GM10847 (cell line): ENCODE measurements around the gene TRAPPC8.

Experiments used
- POLR2A ChIP-seq: IDR thresholded peaks from 2 replicates; pipeline ENCODE4 v1.6.1; 2011; ENCODE audit not compliant: insufficient read length; ENCODE audit errors: extremely low read depth

The TRAPPC8 gene

DNA sequence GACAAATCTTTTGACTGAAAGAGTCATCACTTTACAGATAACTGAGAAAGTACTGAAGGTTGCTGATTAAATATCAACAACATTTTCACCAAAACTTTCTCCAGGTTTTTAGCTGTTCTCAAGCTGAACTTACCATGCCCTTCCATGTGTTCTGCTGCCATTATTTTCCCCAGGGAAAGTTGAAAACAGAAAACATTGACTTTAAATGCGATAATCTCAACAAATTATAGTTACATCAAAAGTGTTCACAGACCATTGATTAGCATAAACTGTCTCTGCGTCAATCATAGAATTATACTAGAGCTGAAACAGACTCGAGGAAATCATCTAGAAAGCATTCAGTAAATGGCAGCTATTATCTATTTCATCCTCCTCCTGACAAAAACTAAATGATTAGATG lies 51.4 kb downstream of the TRAPPC8 start:
- TF ChIP-seq POLR2A, result no peak

DNA sequence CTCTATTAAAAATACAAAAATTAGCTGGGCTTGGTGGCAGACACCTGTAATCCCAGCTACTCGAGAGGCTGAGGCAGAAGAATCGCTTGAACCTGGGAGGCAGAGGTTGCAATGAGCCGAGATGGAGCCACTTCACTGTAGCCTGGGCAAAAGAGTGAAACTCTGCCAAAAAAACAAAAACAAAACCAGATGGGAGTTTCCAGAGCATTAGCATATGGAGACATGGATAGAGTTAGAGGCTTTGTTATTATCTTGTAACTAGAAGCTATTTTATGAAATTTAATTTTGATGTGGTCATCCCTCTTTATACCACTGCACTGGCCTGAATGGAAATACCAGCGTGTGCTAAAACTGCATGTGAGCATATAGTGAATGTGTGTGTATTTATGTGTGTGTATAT lies 58.9 kb downstream of the TRAPPC8 start:
- TF ChIP-seq POLR2A, result no peak

DNA sequence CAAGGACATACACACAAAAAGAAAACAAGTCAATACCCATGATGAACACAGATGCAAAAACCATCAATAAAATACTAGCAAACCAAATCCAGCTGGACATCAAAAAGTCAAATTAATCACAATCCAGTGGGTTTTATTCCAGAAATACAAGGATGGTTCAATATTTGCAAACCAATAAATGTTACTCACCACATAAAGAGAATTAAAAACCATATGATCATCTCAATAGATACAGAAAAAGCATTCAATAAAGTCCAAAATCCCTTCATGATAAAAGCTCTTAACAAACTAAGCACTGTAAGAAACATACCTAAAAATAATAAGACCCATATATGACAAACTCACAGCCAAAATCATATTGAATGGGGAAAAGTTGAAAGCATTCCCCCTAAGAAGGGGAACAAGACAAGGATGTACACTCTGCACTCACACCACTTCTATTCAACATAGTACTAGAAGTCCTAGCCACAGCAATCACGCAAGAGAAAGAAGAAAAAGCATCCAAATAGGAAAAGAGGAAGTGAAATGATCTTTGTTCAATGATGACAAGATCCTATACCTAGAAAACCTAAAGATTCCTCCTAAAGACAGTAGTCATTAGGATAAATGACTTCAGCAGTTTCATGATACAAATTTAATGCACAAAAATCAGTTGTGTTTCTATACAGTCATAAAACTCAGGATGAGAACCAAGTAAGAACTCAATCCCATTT lies 62.6 kb downstream of the TRAPPC8 start:
- no peak for TF ChIP-seq POLR2A

DNA sequence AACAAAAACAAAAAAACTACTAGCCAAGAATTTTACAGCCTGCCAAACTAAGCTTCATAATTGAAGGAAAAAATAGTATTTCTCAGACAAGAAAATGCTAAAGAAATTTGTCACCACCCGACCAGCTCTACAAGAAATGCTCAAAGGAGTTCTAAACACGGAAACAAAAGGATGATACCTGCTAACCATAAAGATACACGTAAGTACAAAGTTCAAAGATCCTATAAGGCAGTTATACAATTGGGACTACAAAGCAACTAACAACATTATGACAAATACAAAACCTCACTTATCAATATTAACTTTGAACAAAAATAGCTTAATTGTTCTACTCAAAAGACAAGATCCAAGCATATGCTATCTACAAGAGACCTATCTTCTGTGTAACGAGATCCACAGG lies 64.6 kb downstream of the TRAPPC8 start:
- no peak for TF ChIP-seq POLR2A

DNA sequence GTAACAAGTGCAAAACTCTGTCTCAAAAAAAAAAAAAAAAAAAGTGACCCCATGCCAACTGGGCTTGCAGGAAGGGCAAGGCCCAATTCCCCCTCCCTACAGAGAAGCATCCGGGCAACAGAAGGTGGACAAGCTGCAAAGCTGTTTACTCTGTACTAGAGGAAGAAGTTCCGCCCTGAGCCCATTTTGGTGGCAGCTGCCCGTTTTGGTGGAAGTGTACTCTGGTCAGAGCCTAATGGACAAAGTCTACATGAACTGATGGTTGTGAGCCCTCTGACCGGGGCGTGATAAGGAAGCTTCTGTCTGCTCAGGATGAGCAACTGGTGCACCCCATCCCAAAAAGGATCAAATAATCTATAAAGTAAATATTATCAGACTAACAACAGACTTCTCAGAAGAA lies 65.0 kb downstream of the TRAPPC8 start:
- no peak for TF ChIP-seq POLR2A

DNA sequence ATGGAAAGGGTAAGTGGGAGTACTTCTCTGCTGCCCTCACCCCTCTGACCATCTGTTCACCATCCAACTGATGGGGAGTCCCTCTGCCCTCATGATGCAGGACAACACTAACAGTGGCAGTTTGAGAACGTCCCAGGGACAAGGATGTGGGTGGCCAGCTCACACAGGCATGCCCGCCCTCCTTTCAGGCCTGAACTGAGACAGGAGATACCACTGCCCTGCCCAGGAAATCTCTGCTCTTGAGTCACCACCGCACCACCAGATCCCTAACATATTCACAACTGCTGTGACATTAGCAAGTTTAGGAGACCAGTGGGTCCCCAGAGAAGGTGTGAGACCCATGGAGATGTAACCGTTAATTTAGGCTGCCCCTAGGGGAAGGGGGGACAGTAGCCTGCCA lies 66.2 kb downstream of the TRAPPC8 start:
- TF ChIP-seq POLR2A, result no peak

DNA sequence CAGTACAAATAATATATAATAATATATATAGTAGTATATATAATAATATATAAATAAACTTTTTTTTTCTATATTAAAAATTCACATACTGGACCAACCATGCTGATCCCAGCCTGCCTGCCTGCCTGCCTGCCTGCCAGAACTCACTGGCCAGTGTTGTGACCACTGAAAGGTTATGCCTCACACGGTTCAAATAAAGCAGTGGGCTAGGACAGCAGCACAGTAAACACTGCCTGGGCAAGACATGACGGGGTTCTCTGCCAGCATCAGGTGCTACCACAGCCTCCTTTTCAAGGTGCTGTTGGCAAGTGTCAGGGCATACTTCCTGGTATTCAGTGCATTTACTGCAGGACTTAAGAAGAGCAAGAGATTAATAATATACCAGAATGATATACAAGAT lies 67.6 kb downstream of the TRAPPC8 start:
- no peak for TF ChIP-seq POLR2A

DNA sequence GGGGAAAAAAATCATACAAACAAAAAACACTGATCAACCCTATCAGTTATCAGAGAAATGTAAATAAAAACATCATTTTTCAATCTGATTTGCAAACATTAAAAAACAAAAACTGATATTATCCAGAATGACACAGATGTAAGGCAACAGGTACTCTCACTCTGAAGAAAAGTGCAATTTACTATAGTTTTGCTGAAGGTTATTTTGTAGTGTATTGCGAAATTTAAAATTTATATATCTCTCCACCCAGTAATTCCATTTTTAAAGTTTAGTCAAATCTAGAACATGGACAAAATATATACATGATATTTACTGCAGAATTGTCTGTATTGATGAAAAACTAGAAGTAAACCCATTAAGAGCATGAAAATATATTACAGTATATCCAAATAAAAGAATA lies 79.8 kb downstream of the TRAPPC8 start:
- TF ChIP-seq POLR2A, result no peak

DNA sequence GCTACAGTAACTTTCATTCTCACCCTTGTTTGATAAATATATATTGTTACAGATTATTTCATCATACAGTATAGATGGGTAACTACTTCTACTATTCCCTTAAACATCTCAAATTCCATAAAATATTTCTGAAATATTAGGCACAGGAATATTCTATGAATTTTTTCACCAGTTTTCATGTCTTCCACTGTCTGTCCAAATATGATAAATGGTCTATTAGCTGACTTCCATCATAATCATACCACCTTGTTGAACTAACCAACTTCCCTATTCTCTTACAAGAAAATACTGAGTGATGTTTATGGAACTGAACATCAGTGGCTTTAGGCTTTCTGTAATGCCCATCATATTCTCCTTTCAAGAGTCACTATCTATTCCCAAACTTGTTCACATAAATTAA lies 82.4 kb downstream of the TRAPPC8 start:
- TF ChIP-seq POLR2A, result no peak

DNA sequence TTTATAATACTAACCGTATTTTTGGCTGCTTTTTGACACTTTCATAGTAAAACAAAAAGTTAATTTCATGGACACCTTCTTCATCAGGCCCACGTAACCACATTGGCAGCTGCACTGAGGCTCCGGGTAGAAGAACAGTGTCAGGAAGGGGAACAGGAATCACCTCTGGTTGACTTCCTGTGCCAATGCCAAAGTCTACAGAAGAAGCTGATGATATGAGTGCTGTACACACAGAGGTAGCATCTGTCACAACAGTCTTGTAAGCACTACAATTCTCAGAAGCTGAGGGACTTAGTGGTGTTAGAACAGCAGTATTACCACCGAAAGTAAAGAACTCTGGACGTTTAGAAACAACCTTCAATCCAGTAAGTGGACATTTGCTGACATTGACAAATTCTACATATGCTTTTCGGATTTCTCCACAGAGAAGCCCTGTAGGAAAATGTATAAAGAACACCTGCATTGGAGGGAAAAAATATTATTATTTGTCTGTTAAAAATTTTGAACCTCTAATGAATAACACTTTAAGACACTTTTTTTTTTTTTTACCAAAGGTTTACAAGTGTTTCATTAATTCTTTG lies 85.3 kb downstream of the TRAPPC8 start:
- TF ChIP-seq POLR2A, result no peak

DNA sequence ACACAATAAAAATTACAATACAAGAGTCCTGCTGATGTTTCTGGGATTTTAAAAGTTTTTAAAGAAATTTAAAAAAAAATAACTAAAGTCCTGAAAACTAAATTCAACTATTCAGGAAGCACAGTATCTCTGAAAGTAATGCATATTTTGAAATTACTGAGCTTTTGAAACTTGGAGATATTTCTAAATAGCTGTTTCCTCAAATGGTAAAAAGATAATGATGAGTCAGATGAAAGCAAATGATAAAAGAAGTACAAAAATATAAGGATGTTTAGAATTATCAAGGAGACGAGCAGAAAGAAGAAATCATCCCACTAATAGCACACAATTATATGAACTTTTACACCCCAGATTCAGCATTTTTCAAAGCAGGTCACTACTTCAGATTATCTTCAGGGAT lies 92.1 kb downstream of the TRAPPC8 start:
- TF ChIP-seq POLR2A, result no peak

DNA sequence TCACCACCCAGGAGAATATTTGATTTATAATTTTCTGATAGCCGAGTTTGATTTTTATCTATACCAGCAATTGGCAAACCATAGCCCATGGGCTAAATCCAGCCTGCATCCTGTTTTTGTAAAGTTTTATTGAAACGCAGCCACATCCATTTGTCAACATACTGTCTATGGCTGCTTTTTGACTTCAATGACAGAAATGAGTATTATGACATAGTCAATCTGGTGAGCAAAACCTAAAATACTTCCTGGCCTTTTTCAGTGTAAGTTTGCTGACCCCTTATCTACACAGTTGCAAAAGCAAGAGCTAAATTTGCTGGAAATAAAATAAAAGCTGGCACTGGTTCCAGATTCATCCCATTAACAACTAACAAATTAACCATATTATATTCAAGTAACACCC lies 102.4 kb downstream of the TRAPPC8 start:
- TF ChIP-seq POLR2A, result no peak

DNA sequence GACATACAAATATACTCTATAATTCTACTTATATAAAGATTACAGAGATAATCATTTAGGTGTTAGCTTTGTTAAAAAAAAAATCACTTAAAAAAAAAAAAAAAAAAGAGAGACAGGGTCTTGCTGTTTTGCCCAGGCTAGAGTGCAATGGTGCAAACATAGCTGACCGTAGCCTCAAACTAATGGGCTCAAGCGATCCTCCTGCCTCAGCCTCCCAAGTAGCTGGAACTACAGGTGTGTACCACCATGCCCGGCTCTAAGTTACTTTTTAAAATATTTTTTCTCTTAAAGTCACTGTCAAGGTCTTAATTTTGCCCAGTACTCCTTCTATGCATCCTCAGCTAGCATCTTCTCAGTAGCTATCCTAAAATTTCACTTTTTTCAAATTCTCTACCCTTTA lies 105.0 kb downstream of the TRAPPC8 start:
- TF ChIP-seq POLR2A, result no peak

DNA sequence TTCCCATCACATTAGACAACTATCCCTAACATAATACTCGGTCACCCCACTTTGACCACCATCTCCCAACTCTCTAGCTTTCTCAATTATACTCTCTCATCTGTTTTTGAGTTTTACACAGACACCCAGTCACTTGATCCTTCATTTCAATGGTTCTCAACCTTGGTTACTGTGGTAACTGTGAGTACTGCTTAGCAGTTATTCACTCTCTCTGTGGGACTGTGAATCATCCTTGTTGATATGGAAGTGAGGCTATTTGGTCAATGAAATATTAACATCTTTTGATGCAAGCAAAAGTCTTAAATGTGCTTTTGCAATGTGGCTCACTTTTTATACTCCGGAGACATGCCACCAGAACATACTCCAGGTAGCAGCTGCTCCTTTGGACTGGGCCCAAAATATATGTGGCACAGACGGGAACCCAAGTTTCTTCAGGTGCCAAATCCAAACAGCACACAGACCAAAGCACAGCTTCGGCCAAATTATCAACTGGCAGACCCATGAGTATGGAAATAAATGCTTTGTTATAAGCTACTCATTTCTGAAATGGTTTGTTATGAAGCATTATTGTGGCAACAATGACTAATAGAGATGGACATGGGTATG lies 107.3 kb downstream of the TRAPPC8 start:
- no peak for TF ChIP-seq POLR2A

DNA sequence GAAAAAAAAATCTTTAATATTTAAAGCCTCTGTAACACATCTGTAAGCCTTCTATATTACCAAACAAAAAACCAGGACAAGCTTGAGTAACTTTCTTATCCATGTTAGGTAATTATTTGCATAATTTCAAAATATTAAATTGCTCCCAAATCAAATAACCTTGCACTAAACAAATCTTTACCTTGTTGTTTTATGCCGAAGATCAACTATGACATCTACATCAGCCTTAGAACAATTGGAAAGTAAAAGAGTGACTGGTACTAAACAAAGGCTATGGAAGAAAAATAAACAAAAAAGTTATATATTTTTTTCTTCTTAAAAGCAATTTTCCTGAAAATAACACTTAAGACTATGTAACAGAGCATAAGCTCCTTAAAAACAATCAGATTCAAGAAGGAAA lies 111.0 kb downstream of the TRAPPC8 start:
- TF ChIP-seq POLR2A, result no peak

DNA sequence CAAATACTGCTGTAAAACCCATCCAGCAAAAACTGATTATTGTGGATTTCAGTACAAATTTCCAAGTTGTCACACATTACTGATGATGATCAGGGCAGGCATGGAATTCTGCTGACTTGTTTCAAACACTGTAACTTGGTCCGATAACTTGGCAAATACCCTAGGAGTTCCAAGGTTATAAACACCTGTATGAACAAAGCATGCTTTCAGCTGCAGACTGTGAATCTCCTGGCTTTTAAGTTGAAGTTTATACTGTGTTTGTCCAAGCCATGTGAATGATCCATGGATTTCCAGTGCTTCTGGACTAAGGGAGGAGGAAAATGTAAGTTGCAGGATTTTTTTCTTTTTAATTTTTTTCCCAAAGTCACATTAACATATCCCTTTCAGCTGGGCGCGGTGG lies 112.2 kb downstream of the TRAPPC8 start:
- TF ChIP-seq POLR2A, result no peak

DNA sequence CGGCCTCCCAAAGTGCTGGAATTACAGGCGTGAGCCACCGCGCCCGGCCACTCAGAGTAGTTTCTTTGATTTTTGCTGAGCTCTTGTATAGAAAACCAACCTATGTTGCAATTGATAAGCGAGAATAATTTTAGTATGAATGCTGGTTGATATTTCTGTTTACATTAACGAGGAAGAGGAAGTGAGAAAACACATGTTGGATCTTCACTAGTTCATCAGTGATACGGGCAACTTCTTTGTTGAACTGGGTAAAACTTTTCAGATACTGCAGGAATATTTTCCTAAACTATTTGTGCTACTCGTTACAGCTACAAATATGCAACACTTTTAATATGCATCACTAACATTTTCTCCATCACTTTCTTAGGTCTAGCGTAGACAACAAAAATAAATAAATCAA lies 114.3 kb downstream of the TRAPPC8 start:
- TF ChIP-seq POLR2A, result no peak
